A172 (cell line): ENCODE results near the gene UTRN. TPM values are rescaled to one million over a fixed set of nuclear protein-coding genes. Genes with fewer than 3 reads are reported as not detected.

Experiments
- DNase-seq: peaks from one replicate; pipeline ENCODE4 v3.0.0-alpha.2; 2015; ENCODE audit warnings: low spot score
- total RNA-seq: library from RNA; depleted of rRNA; stranded (reverse); fragments of >200 nt; shearing (Covaris generic); gene quantifications from 2 replicates; pipeline ENCODE4 v1.2.3, GENCODE V29; 2014

The UTRN gene
- total RNA-seq, 1 experiment from 2014 or later = 37.0 TPM

DNA sequence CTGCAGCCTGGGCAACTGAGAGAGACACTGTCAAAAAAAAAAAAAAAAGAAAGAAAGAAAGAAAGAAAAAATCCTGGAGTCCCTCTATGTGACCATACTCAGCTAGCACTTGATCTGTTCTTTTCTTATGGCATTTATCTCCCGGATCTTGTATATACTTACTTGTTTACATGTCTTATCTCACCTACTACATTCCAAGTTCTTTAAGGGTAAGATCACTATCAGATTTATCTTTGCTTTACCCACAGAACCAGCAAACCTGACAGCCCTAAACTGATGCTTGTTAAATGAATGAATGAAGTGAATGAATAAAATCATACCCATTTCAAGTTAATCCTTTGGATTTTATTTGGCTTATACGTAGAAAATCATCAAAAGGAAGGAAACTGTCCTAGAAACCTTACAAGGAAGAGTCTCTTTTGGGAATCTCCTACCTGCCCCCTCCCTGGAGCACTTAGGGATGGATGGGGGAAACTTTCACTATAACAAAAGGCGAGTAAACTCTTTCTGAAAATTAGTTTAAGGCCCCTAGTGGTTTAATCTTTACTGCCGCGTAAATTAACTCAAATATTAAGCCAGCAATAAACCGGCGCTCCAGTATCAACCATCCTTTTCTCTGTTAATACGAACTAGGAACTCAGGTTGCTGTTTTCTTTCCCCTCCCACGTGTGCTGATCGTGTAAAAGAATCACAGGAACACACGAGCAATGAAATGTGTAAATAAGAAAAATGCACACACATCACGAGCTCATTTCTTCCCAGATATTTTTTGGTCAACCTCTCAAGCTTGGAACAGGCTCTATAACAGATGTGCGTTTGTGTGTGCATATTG, 1.3 kb upstream of the UTRN start:
- no peak for DNase-seq

DNA sequence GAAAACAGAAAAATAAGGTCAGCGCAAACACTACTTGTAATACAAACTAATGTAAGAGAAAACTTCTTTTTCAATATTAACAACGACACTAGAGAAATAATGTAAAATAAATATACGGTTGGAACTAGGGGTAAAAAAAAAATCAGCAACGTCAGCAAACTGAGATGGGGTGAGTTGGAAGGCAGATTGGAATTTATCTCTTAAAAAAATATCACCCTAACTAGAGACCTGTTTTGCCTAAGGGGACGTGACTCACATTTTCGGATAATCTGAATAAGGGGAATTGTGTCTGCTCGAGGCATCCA, 705 bp upstream of the UTRN start:
- DNase-seq = no peak

DNA sequence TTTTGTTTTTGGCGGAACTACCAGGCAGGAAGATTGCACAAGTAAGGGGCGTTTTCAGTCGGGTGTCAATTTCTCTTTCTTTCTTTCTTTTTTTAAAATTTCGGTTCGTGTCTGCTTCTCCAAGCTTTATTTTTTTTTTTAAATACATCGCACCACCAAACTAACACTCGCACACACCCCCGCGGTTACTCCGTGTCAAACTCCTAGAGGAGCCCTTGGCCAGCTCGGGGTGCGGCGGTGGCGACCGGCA, 338 bp downstream of the UTRN start:
- no peak for DNase-seq

DNA sequence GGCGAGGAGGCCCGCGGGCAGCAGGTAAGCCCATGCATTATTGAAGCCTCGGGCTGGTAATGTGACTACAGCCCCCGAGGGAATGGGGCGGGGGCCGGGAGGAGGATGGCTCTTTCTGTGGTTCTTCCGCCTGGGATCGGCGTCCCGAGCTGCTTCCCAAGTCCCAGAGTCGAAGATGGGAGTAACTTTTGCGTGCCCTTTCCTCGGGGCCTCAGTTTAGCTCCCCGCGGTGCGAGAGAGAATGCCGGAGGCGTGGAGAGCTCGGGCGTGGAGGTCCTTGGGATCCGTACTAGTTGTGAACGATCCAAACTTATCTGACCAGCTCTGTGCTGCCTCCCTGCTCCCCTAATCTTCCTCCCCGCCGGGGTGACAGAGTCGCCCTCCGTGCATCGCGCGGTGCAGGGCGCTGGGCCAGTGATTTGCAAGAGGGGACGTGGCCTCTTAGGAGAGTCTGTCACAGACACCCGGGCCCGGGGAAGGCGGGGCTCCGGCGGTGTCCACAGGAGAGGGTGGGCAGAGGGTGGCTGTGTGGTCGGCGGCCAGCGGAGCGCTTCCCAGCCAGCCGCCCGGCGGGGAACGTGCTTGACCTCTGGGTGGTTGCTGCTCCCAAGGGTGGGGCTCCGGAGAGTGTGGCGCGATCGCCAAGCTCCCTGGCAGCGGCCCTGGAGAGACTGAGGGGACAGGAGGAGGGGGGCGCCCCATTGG, 815 bp downstream of the UTRN start:
- DNase-seq = peak; percentile 50

DNA sequence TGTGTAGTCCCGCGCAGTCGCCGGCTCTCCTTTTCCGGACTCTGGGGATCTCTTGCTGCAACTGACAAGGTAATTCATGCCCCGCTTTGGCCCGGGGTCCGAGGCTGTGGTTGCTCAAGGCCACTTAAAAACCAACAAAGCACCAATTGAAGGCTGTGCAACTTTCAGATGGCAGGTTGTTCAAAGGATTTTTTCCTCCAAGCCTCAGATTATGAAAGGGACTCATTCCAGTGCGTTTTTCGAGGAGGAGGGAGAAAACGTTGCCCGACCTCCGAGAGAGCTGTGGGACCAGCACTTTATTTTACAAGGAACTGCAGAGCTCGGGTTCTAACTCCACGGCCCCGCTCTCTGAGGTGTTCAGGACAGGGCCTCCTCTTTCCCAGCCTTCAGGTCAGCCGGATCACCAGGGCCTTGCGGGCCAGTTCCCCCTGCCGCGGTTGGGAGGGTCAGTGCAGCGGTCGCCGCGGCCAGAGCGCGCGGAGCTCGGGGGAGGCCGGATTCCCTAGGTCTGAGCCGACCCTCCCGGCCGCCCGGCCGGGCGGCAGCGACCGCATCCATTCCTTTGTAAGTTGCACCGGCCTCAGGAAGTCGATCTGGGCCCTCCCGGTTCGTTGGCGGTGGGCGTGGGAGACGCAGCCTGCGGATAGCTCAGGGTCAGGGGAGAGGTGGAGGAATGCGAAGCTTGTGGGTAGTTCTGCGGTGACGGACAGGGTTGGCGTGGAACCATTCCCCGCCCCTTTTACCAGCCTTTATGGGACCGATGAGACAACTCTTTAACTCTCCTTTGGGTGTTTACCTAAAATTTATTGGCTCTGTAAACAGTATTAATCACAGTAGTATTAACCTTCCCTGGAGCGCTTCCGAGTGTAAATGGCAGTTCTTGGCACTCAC, 1.6 kb downstream of the UTRN start:
- peak; percentile 81 for DNase-seq

DNA sequence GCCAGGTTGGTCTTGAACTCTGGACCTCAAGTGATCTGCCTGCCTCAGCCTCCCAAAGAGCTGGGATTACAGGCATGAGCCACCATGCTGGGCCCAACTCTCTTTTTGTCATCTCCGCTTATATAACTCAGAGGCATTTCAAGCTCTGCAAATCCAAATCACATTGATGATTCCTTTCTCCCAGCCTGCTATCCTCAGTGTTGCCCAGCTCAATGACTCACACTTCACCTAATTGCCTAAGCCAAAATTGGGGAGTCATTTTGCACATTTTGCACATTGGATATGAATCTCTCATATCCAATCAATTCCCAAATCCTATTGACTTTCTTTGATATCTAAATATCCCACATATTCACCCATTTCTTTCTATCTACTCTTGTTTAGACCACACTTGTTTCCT, 3.9 kb downstream of the UTRN start:
- no peak for DNase-seq

DNA sequence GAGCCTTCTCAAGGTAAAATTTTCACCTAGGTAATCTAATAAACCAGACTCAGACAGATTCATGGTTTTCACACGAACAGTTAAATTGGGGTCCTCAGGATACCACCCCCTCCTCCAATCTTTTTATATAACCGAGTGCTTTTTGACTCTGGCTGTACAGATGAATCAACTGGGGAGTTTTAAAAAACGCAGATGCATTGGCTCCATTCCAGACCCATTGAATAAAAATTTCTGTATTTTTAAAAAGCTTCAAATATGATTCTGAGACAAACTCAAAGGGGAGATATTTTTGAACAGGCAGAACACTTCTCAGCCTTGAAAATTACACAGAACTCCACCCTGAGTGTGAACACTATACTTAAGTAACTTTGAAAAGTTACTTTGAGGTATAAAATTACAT, 7.2 kb downstream of the UTRN start:
- DNase-seq = no peak

DNA sequence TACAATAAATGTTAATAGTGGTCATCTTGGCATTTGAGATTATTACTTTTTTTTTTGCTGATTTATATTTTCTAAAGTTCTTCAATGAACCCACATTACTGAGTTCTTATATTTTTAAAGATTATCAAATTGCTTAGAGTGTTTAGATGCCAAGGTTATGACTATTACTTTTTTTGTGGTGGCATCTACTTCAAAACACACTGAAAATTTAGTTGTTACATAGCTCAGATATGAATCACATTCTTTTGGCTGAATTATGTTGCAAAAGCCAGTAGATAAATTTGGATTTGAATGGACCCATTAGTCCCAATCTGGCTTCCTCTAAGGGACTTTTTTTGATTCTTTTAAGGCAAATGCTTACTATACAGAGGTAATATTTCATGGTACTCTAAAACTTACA, 8.9 kb downstream of the UTRN start:
- peak; percentile 79 for DNase-seq

DNA sequence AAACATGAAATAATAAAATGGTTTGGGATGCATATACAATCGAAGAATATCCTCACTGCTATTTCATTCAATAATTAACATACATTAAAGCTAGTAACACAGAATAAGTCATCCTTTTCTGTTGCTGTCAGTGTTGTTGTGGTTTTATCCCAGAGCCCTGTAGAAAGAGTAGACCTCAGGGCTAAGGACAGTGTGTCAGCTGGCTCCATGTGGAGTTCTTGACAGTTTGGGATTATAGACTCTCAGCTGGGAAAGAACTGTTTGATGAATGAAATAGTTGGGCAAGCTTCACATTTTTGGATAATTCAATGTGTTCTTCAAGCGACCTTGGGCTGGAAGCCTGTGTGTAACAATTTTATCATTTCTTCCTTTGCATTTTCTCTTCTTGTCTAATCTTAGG, 10.1 kb downstream of the UTRN start:
- no peak for DNase-seq

DNA sequence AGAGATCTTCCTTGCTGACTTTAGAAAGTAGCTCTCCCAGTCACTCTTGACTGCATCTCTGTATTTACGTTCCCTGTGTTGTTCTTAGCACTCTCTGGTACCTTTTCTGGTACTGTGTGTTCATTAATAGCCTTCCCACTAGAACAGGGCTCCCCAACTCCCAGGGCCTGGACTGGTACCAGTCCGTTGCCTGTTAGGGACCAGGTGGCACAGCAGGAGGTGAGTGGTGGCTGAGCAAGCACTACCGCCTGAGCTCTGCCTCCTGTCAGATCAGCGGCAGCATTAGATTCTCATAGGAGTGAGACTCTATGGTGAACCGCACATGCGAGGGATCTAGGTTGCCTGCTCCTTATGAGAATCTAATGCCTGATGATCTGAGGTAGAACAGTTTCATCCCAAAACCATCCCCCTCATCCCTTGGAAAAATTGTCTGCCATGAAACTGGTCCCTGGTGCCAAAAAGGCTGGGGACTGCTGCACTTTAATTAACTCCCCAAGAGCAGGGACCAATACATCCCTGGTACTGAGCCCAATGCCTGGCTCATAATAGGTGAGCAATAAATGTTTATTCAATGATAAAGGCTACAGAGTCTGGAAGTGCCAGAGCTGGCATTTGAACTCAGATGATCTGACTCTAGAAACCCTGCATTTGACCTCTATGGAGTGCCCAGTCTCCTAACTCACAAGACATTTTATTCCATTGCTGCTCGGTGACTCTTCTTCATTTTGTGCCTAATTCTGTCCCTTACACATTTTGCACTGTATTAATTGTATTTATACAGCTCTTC, 11.0 kb downstream of the UTRN start:
- no peak for DNase-seq

DNA sequence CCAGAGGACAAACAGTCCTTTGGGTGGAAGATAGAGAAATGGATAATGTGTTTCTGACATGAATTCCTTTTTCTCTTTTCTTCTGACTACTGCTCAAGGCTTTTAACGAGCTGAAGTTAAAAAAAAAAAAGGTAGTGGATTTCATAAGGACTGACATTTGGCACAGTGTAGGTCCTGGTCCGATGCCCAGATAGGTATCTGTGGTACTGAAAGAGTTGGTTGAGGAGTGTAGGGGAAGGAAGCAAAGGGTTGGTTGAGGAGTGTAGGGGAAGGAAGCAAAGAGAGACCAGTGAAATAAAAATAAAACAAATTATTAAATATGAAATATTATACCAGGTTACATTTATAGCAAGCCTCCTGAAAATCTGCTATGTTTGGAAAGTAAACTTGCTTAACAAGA, 11.8 kb downstream of the UTRN start:
- DNase-seq = no peak

DNA sequence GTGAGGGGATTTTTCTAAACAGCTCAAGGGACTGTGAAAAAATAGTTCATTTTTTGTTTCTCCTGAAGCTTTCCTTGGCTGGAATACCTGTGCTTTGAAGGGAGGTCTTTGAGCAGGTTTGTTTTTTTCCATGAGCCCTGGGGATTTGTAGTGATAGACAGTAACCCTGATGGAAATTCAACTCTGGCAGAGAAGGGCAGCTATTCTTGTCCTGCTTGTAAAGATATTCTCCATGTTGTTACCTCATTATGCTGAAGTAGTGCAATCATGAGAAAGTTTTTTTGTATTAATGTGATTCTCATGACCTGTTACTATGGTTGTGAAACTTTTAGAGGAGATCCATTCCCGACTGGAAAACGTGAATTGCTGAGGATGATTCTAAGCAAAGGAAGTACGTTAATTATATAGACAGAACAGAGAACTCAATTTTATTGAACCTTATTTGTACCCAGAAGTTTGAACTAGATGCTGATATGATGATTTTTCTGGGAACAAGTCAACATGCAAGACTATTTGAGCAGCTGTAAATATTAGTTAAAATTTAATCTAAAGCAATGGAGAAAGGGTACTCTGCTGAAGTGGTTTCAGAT, 12.5 kb downstream of the UTRN start:
- no peak for DNase-seq

DNA sequence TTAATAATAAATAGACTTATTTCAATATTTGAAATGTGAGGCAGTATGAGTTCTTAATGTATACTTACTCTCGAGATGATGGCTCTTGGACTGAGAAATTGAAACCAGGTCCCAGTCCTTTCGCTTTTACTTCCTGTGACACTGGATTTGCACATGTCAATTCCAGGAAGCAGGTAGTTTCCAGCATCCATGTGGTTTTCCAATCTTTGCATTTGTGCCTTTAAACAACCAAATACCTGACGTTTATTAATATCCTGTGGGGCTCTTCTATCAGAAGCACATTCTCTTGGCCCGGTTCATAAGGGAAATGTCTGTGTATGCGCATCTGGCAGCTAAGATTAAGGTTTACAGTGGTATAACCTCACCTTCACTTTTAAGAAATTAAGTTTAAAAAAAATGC, 13.1 kb downstream of the UTRN start:
- DNase-seq = no peak

DNA sequence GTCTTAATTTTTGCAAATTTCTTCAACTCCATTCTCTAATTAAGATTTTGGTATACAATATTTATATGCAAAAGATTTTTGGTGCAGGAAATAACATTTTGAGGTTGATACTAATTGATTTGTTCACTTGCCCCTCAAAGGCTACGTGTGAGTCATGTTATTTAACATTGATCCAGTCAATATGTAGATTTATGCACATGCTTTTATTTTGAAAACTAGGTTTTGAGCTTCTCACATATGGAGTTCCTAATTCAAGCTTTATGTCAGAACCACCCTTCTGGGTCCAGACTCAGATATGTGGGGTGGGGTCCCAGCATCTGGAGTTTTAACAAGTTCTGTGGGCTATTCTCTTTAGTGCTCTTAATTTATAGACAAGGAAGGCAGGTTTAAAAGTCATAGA, 13.8 kb downstream of the UTRN start:
- DNase-seq = no peak

DNA sequence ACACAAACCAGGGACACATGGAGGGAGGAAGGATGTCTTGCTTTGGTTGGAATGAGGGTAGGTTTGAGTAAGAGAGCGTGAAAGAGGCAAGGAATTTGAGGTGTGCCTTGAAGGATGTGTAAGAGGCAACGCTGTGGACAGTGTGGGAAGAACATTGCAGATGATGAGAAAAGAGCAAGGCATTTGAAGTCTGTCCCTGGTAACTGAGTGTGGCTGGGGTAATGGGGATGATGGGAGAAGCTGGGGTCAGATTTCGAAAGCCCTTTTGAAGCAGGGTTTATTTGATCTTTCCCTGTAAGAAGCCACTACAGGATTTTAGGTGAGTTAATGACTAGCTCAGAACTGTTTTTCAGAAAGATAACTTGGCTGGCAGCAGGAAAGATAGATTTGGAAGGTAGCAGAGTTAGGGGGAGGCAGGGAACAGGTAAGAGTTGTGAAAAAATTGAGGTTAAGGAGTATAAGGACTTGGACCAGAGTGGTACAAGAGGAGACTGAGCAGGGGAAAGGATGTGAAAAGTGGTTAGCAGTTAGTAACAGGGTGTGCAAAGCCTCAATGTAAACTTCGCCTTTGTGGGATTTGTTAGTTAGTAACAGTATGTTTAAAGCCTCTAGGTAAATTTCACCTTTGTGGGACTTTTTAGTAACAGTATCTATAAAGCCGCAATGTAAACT, 17.7 kb downstream of the UTRN start:
- DNase-seq = no peak

DNA sequence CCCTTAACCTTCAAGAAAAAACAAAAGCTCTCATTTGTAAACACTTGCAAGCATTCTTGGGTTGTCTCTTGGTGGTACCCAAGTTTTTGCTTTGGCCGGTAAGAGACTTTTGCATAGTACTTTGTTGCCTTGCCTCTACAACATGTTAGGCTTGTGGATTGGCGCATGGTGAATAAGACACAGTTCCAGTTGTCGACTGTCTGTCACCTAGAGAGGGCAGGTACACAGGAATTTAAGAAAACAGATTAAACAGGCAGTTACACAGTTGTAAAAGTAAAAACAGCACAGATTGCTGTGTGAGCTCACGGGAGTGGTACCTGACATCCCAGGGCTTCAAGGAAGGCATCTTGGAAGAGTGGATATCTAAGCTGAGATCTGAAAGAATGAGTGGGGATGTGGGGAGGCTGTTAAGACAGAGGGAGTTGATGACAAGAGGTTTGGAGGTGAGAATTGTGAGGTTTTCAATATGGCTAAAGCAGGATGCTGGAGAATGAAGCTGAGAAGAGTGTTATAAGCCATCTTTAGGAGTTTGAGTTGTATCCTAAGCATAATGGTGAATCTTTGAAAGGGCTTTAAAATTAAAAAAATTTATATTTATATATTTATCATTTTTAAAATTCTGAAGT, 19.2 kb downstream of the UTRN start:
- DNase-seq = no peak

DNA sequence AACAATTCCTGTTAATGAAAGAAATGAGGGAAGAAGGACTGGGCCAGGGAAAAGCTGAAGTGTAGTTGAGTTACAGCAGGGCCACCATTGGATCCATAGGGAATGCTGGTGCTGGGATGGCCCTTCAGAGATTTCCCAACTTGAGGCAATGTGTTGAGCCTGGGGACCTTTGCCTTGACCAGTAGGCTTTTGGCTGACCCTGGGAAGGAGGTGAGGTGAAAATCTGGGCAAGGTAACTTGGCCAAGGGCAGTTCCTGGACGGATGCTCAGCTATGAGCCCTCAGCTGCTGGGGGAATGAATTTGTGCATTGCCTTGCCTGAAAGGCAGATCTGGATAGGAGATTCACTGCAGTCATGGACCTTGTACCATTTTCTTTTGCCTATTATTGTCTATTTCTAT, 20.4 kb downstream of the UTRN start:
- no peak for DNase-seq

DNA sequence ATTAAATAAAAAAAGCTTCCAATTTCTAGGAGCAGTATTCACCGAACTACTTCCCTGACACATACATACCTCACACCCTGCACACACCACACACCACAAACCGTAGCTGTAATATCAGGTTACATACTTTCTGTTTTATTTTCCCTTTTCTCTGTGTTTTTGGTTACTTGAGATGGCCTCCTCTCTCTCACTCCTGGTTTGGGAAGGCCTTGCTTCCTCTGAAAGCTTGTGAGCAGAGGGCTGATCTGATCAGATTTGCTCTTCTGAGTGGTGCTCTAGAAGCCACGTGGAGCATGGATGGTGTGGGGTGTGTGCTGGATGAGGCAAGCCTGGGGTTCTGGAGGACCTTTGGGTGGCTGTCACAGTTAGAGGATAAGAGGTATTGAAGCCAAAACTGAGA, 20.9 kb downstream of the UTRN start:
- DNase-seq = no peak

DNA sequence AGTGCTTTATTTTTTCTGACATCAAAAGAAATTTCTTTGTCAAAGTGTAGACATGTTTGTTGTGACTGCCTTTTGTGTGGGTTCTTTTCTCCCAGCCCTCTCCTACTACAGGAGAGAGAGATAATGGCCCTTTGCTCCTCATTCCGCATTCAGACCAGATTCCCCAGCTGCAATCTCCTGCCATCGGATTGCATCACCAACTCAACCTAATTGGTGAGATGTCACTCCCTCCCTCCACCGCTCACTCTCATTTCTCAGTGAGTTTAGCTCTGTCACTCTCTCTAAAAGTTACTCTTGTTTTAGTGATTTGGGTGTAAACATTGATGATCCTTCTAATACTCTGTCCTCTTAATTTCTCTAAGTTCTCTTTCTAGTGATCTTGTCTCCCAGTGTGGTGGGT, 22.7 kb downstream of the UTRN start:
- no peak for DNase-seq

DNA sequence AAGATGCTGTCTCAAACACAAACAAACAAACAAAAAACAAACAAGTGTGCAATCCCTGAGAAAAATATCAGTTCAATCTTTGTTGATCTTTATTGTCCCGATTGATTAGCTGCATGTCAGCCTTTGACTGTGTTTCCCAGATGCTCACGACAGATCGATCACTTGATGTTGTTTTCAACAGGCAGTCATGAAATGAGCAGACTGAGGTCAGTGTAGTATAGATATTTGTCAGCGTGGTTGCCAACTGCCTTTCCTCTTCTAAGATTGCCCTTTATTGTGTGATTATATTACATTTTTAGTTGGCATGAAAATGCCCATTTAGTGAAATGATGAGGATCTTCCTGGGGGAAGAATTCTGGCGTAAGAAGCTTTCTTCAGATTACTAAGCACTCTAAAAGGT, 25.6 kb downstream of the UTRN start:
- DNase-seq = no peak

DNA sequence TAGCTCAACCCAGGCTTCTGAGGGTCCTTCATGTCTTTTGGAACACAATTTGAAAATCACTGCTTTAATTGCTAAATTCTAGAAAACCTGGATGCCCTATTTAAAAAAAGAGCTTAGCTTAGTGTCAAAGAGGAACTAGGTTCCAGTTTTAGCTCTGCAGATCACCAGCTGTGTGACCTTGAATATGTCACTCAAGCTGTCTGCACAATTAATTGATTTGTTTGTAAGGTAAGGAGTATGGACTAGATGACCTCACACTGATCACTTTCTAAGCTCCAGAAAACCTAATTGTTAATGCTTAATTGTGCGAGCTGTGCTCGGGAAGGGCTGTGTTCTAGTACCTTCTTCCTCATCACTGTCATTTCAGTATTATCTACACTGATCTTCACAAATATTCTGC, 26.2 kb downstream of the UTRN start:
- DNase-seq = no peak
